GM12864 (cell line): ENCODE measurements around the gene NAT10.

ENCODE experiments used
- DNase-seq: peaks from one replicate; pipeline ENCODE4 v3.0.0-alpha.2; 2011; ENCODE audit warnings: low read depth
- H3K4me3 ChIP-seq: 2 replicates; pipeline ENCODE4 v1.5.1; 2011; ENCODE audit warnings: mild to moderate bottlenecking, low read depth, low read length, control low read depth
- CTCF ChIP-seq: IDR thresholded peaks from 2 replicates; pipeline ENCODE4 v1.5.1; 2011; ENCODE audit warnings: low read depth, mild to moderate bottlenecking, moderate library complexity, low read length, control low read depth, inconsistent platforms; ENCODE audit errors: missing control alignments

The NAT10 gene

GRCh38 chr11:34189191-34189590 lies 83.8 kb downstream of the NAT10 start:
- no peak for DNase-seq
- no peak overlapping the region for H3K4me3 ChIP-seq
- TF ChIP-seq CTCF, result no peak

GRCh38 chr11:34190192-34191139 lies 85.0 kb downstream of the NAT10 start:
- TF ChIP-seq CTCF, result no peak
- no peak for DNase-seq
- H3K4me3 ChIP-seq, result no peak overlapping the region

GRCh38 chr11:34191578-34191977 lies 86.1 kb downstream of the NAT10 start:
- no peak for DNase-seq
- H3K4me3 ChIP-seq, result no peak overlapping the region
- no peak for TF ChIP-seq CTCF

GRCh38 chr11:34192481-34193401 lies 87.3 kb downstream of the NAT10 start:
- DNase-seq, result no peak
- TF ChIP-seq CTCF, result no peak
- no peak overlapping the region for H3K4me3 ChIP-seq

- TF ChIP-seq CTCF, result no peak
- H3K4me3 ChIP-seq, result no peak overlapping the region
- DNase-seq, result no peak
Measured at GRCh38 chr11:34194576-34195335, 89.3 kb downstream of the NAT10 start.
